Endothelial cell of umbilical vein (primary cell): ENCODE measurements around the gene PLD4. TPM values are rescaled to one million over a fixed set of nuclear protein-coding genes. Genes with fewer than 3 reads are reported as not detected.

Experiments
- BruUV-seq: library from RNA; stranded (reverse); fragments of 400-500 nt; replicated peaks from 2 replicates; lab custom pipeline; 2021; lab: Mats Ljungman, UMichigan
- CTCF ChIA-PET: fragments of 300-600, 350-600 bp; sonication (Branson Sonifier 250); formaldehyde crosslinking; loops from one replicate; lab custom pipeline; 2021; ENCODE audit warnings: antibody characterized with exemption, inconsistent platforms; lab: Charles Lee
- POLR2A ChIA-PET: fragments of 300-600, 350-600 bp; sonication (Branson Sonifier 250); formaldehyde crosslinking; loops from one replicate; lab custom pipeline; 2021; ENCODE audit warnings: antibody characterized with exemption, inconsistent platforms; lab: Charles Lee
- DNase-seq: peaks from one replicate; pipeline ENCODE4 v3.0.0-alpha.2; 2011; ENCODE audit warnings: low read depth, low spot score
- FAIRE-seq: peaks from 2 replicates; lab custom pipeline; 2011; peaks lifted over from hg19 to GRCh38; lab: Jason Lieb, UNC
- H2AFZ ChIP-seq: 2 replicates; pipeline ENCODE4 v1.6.0; 2012; ENCODE audit warnings: low read depth, low read length, control low read depth, inconsistent platforms
- H3K27ac ChIP-seq: 2 replicates; pipeline ENCODE4 v1.5.1; 2011; ENCODE audit warnings: low read depth, mild to moderate bottlenecking, control low read depth, low read length, moderate library complexity; ENCODE audit not compliant: insufficient read depth
- H3K27me3 ChIP-seq, 2 experiments: 2 replicates each; pipeline versions ENCODE4 v1.6.0 to v1.6.1; 2011; ENCODE audit warnings: low read length in 2 of 2, mixed read lengths in 1 of 2; ENCODE audit not compliant: control insufficient read depth in 2 of 2, insufficient read depth in 2 of 2
- H3K36me3 ChIP-seq, 2 experiments: 2 replicates in 1 of 2; 3 replicates in 1 of 2; pipeline ENCODE4 v1.5.1; 2011; ENCODE audit warnings: low read length in 2 of 2, mild to moderate bottlenecking in 1 of 2, moderate library complexity in 1 of 2; ENCODE audit not compliant: control insufficient read depth in 2 of 2, insufficient read depth in 2 of 2; ENCODE audit errors: extremely low read depth in 1 of 2
- H3K4me1 ChIP-seq: 3 replicates; pipeline ENCODE4 v1.5.1; 2011; ENCODE audit warnings: mild to moderate bottlenecking, low read length; ENCODE audit not compliant: control insufficient read depth, insufficient read depth; ENCODE audit errors: extremely low read depth
- H3K4me2 ChIP-seq: 2 replicates; pipeline ENCODE4 v1.6.1; 2011; ENCODE audit warnings: low read length, control low read depth, mixed read lengths; ENCODE audit not compliant: insufficient read depth
- H3K4me3 ChIP-seq, 3 experiments: fragments of 200-600 bp in 1 of 3; sonication (generic), shearing (Covaris generic) in 1 of 3; replicated peaks in 1 of 3; 2 replicates each; pipeline ENCODE4 v1.5.1; 2011 to 2016; ENCODE audit warnings: control low read depth in 3 of 3, low read length in 3 of 3, mild to moderate bottlenecking in 2 of 3, inconsistent platforms in 1 of 3, low read depth in 1 of 3, moderate library complexity in 1 of 3; ENCODE audit not compliant: insufficient read depth in 1 of 3
- H3K79me2 ChIP-seq: 2 replicates; pipeline ENCODE4 v1.6.0; 2012; ENCODE audit warnings: low read length, inconsistent platforms; ENCODE audit not compliant: control insufficient read depth, insufficient read depth
- H3K9ac ChIP-seq: replicated peaks from 2 replicates; pipeline ENCODE3; 2011; ENCODE audit warnings: low read length, control low read depth; ENCODE audit not compliant: insufficient read depth; ENCODE audit errors: extremely low read depth
- H3K9me1 ChIP-seq: replicated peaks from 3 replicates; pipeline ENCODE4 v1.6.0; 2011; ENCODE audit warnings: mild to moderate bottlenecking, low read length; ENCODE audit not compliant: control insufficient read depth, insufficient read depth; ENCODE audit errors: extremely low read depth
- H3K9me3 ChIP-seq: replicated peaks from 2 replicates; pipeline ENCODE4 v1.5.1; 2012; ENCODE audit warnings: low read length, inconsistent platforms; ENCODE audit not compliant: control insufficient read depth, insufficient read depth
- H4K20me1 ChIP-seq: replicated peaks from 2 replicates; pipeline ENCODE3; 2011; ENCODE audit warnings: mild to moderate bottlenecking, low read length; ENCODE audit not compliant: control insufficient read depth, insufficient read depth; ENCODE audit errors: extremely low read depth
- EZH2 ChIP-seq: IDR thresholded peaks from 2 replicates; pipeline ENCODE4 v1.6.1; 2012; ENCODE audit warnings: borderline replicate concordance, low read depth, mild to moderate bottlenecking, moderate library complexity, low read length, inconsistent platforms; ENCODE audit not compliant: severe bottlenecking
- FOS ChIP-seq: IDR thresholded peaks from 2 replicates; pipeline ENCODE4 v1.6.1; 2011; ENCODE audit warnings: mild to moderate bottlenecking, low read length, moderate library complexity, borderline replicate concordance; ENCODE audit not compliant: insufficient read depth
- GATA2 ChIP-seq: IDR thresholded peaks from 2 replicates; pipeline ENCODE4 v1.7.0; 2011; ENCODE audit warnings: low read depth, mild to moderate bottlenecking, moderate library complexity, mixed read lengths, low read length; ENCODE audit not compliant: insufficient read length, insufficient read depth
- JUN ChIP-seq: IDR thresholded peaks from 2 replicates; pipeline ENCODE4 v1.6.1; 2011; ENCODE audit warnings: borderline replicate concordance, low read depth; ENCODE audit not compliant: insufficient read length, insufficient read depth
- MYC ChIP-seq: IDR thresholded peaks from one replicate; pipeline ENCODE4 v1.6.1; 2011; ENCODE audit warnings: mild to moderate bottlenecking, low read depth, low read length
- POLR2A ChIP-seq: IDR thresholded peaks from 2 replicates; pipeline ENCODE4 v1.6.1; 2012; ENCODE audit warnings: low read depth, mild to moderate bottlenecking, control low read depth, low read length
- POLR2AphosphoS5 ChIP-seq: IDR thresholded peaks from 2 replicates; pipeline ENCODE4 v1.6.1; 2012; ENCODE audit warnings: low read depth, mild to moderate bottlenecking, control low read depth, low read length, moderate library complexity; ENCODE audit not compliant: insufficient read depth
- dilution Hi-C: fragments of 300-500 bp; cut with MboI; formaldehyde crosslinking; loops from one replicate; pipeline ENCODE4 v1.15.0; 2019; ENCODE audit warnings: low sequenced_read_pairs; ENCODE audit not compliant: extremely low pct_ligation_motif_present
- intact Hi-C: fragments of 100-400 bp; cut with micrococcal nuclease; formaldehyde crosslinking; loops from one replicate; pipeline ENCODE4 v1.10.0; 2022
- polyA plus RNA-seq, 4 experiments: library from polyadenylated mRNA; depleted of rRNA in 3 of 4; stranded (reverse) in 3 of 4; unstranded in 1 of 4; fragments of >200 nt; gene quantifications; 2 replicates each; pipeline versions ENCODE4 v1.2.1 to v1.2.3, GENCODE V29; 2011 to 2012; ENCODE audit warnings: missing spikeins in 1 of 4
- total RNA-seq: library from RNA; stranded (reverse); gene quantifications from 2 replicates; pipeline ENCODE4 v1.2.3, GENCODE V29; 2021
- TF ChIP-seq, protein P1 (sequence below), 2 donors: IDR thresholded peaks; 1 replicate in 1 of 2; 2 replicates in 1 of 2; pipeline ENCODE4 v1.5.1; 2011; ENCODE audit warnings: low read length in 2 of 2, mild to moderate bottlenecking in 2 of 2, moderate library complexity in 2 of 2, control low read depth in 1 of 2, inconsistent platforms in 1 of 2, low read depth in 1 of 2; ENCODE audit not compliant: insufficient read depth in 1 of 2; ENCODE audit errors: extremely low read depth in 1 of 2
- TF ChIP-seq, protein P2 (sequence below): IDR thresholded peaks from 2 replicates; pipeline ENCODE4 v1.6.1; 2011; ENCODE audit not compliant: insufficient read depth, insufficient read length

PLD4 gene
- total and polyA plus RNA-seq, 2 donors (not counting 3 experiments of a cell fraction or from before 2014, with no cell fraction given), result 0.01 to 0.11 TPM

DNA sequence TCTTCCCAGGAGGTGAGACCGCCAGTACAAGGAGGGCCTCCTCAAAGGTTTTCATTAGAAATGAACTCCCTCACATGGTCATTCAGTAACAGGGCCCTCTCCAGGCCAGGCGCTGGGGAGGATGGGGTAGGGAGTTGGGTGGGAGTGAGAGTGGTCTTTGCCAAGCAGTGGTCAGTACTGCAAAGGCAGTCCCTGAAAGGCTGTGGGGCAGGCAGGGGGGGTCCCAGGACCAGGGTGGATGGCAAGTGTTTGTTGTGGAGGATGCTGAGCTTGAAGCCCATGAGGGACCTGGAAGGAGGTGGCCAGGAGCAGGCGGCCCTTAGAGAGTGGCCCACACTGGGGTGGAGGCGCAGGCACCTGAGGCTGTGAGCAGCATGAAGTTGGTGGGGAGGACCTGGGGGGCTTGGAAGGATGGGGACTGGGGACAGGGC is 33.5 kb upstream of the PLD4 start:
- BruUV-seq, result no TSS peak
- intact Hi-C loops, result no loop called here
- Histone ChIP-seq H3K79me2 (no peaks in the 10 kb centered on the region), H3K36me3 (peaks cover 3 to 8% of the 10 kb centered on the region in 2 experiments), H3K27me3 (no peaks in the 10 kb centered on the region), H3K27ac (no peak overlapping the region), H3K9ac (no peak overlapping the region), H2AFZ (no peak overlapping the region), H3K4me1 (peaks cover 16% of the 10 kb centered on the region), H3K4me3 (no peak overlapping the region), H3K9me3 (no peaks in the 10 kb centered on the region), H3K4me2 (no peak overlapping the region), H4K20me1 (no peaks in the 10 kb centered on the region), H3K9me1 (no peaks in the 10 kb centered on the region)
- FAIRE-seq, result no peak
- ChIA-PET POLR2A (no interaction called here), CTCF (interaction anchor here (1.2 kb wide), 1 partner anchor 154 kb away, joined by 3 read pairs; no protein-coding TSS in a partner anchor)
- TF ChIP-seq MYC (no peak), GATA2 (no peak), POLR2AphosphoS5 (no peak), EZH2 (no peak), JUN (no peak), FOS (no peak), POLR2A (no peak)
- TF ChIP-seq, protein P1, sequence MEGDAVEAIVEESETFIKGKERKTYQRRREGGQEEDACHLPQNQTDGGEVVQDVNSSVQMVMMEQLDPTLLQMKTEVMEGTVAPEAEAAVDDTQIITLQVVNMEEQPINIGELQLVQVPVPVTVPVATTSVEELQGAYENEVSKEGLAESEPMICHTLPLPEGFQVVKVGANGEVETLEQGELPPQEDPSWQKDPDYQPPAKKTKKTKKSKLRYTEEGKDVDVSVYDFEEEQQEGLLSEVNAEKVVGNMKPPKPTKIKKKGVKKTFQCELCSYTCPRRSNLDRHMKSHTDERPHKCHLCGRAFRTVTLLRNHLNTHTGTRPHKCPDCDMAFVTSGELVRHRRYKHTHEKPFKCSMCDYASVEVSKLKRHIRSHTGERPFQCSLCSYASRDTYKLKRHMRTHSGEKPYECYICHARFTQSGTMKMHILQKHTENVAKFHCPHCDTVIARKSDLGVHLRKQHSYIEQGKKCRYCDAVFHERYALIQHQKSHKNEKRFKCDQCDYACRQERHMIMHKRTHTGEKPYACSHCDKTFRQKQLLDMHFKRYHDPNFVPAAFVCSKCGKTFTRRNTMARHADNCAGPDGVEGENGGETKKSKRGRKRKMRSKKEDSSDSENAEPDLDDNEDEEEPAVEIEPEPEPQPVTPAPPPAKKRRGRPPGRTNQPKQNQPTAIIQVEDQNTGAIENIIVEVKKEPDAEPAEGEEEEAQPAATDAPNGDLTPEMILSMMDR (IDR thresholded peaks at IDR 0.05; ENCODE audit: extremely low read depth in 1 of 2, insufficient read depth in 1 of 2, low read depth in 1 of 2, low read length in 2 of 2), result no peak
- TF ChIP-seq, protein P2, sequence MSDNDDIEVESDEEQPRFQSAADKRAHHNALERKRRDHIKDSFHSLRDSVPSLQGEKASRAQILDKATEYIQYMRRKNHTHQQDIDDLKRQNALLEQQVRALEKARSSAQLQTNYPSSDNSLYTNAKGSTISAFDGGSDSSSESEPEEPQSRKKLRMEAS, result no peak
- DNase-seq, result no peak
- dilution Hi-C loops, result no loop called here
